ENCODE measurements around the gene HOXA5. TPM values are rescaled to one million over a fixed set of nuclear protein-coding genes. Genes with fewer than 3 reads are reported as not detected.

Gene HOXA5
- total RNA-seq, 2 experiments from 2014 or later = 3.4 to 7.4 TPM

DNA sequence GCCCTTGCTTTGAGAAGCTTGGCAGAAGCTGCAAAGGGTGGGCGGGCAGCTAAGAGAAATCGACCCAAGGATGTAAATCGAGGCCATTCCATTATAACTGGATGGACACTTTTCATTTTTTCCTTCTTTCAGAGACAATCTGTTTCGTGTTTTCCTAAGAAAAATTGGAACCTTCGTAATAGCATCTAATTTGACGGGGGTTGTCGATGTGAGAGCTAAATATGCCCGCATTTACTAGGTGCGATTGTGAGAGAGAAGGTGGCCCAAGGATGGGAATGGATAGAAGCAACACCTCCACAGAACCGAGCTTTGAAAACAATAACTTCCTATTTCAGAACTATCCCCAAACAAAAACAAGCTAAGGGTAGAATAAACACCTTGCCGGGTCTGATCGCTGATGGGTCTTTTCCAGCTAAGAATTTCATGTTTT, 12.1 kb downstream of the HOXA5 start:
- CTCF ChIA-PET (ENCODE audit: unreplicated experiment) = interaction anchor here (1.8 kb wide), 1 partner anchor 19 kb away, joined by 5 read pairs; no protein-coding TSS in a partner anchor
- POLR2A ChIA-PET = interaction anchor here (0.6 to 1.5 kb wide), 9 partner anchors 10 to 449 kb away, joined by 3 to 11 read pairs (median 3); no protein-coding TSS in a partner anchor
- H3K4me3 ChIP-seq (ENCODE audit: low read depth, low read length, poor library complexity, severe bottlenecking) = peak overlapping the region; percentile 76
- BruUV-seq (replicated peaks) = no TSS peak
- no peaks in the 10 kb centered on the region for H3K36me3 ChIP-seq (ENCODE audit: insufficient read depth, low read length)
- DNase-seq (ENCODE audit: low spot score) = no peak
- H3K79me2 ChIP-seq (ENCODE audit: insufficient read depth, low read depth, low read length) = no peaks in the 10 kb centered on the region
- no peaks in the 10 kb centered on the region; the same call in 1 of the 2 replicates for H4K20me1 ChIP-seq (ENCODE audit: insufficient read depth, low read length)
- no peaks in the 10 kb centered on the region for H3K9me2 ChIP-seq (ENCODE audit: insufficient read depth, low read length)
- peak overlapping the region; percentile 79 for H2AFZ ChIP-seq (ENCODE audit: low read length)
- H3K9me3 ChIP-seq (ENCODE audit: low read length) = no peaks in the 10 kb centered on the region
- TF ChIP-seq, protein P1, sequence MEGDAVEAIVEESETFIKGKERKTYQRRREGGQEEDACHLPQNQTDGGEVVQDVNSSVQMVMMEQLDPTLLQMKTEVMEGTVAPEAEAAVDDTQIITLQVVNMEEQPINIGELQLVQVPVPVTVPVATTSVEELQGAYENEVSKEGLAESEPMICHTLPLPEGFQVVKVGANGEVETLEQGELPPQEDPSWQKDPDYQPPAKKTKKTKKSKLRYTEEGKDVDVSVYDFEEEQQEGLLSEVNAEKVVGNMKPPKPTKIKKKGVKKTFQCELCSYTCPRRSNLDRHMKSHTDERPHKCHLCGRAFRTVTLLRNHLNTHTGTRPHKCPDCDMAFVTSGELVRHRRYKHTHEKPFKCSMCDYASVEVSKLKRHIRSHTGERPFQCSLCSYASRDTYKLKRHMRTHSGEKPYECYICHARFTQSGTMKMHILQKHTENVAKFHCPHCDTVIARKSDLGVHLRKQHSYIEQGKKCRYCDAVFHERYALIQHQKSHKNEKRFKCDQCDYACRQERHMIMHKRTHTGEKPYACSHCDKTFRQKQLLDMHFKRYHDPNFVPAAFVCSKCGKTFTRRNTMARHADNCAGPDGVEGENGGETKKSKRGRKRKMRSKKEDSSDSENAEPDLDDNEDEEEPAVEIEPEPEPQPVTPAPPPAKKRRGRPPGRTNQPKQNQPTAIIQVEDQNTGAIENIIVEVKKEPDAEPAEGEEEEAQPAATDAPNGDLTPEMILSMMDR (conservative IDR thresholded peaks at IDR 0.05; ENCODE audit: low read length) = no peak
- TF ChIP-seq EZH2phosphoT487 (IDR thresholded peaks at IDR 0.05; ENCODE audit: borderline replicate concordance, low read depth, low read length) = no peak
- intact Hi-C loops (cut with micrococcal nuclease; ENCODE audit: unreplicated experiment) = no loop called here
- peak overlapping the region; percentile 74 for H3K4me2 ChIP-seq (ENCODE audit: low read length)
- H3K27ac ChIP-seq (ENCODE audit: low read depth, low read length, poor library complexity, severe bottlenecking) = peak overlapping the region; percentile 14
- H3K4me1 ChIP-seq (ENCODE audit: insufficient read depth, low read length, poor library complexity, severe bottlenecking) = peaks cover 4% of the 10 kb centered on the region

DNA sequence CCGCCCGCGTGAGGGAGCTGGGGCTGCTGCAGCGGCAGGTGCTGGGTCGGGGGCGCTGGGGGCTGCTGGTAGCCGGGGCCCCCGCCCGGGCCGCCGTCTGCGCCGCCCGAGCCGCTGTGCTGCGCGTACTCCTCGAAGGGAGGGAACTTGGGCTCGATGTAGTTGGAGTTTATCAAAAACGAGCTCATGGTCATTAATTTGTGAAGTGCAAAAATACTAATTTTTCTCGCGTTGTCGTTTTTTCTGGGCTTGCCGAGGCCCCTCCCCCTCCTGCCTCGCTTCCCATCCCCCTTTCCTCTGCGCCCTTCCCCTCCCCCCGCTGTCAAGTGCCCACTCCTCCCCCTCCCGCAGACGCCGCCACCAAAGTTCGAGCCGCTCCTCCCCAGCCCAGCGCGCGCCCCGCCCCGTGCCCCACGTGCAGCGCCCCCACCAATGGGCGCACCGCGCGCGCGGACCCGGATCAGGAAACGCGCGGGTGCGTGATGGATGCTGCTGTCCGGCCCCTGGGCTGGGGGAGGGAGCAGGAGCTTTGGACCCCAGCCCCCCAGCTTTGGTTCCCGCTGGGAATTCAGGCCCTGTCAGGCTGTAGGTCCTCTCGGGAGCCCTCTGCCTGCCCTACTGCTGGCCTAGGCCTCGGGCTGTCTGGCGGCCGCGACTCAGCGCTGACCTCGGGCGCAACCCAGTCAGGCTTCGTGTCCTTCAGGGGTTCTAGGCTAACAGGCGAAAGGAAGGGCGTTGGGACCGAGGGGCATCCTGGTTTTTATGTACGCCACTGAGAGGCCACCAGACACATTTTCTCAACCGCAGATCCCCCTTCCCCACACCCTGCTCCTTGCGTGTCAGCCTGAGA, 12.7 kb downstream of the HOXA5 start, which contains the start of gene HOXA4:
Gene HOXA4, minus strand, starts transcription at position 218 of the 850 bp plus-strand sequence. Its CDS starts 24 bp downstream, at position 194.
- CTCF ChIA-PET (ENCODE audit: unreplicated experiment) = interaction anchor here (1.8 kb wide), 1 partner anchor 20 kb away, joined by 5 read pairs; no protein-coding TSS in a partner anchor
- Histone ChIP-seq H4K20me1 (ENCODE audit: insufficient read depth, low read length) (no peaks in the 10 kb centered on the region; the same call in 1 of the 2 replicates), H3K27ac (ENCODE audit: low read depth, low read length, poor library complexity, severe bottlenecking) (peak within 1 kb of the TSS; percentile 14), H3K9me2 (ENCODE audit: insufficient read depth, low read length) (no peaks in the 10 kb centered on the region), H2AFZ (ENCODE audit: low read length) (peak within 1 kb of the TSS; percentile 79), H3K4me3 (ENCODE audit: low read depth, low read length, poor library complexity, severe bottlenecking) (peak within 1 kb of the TSS; percentile 76), H3K79me2 (ENCODE audit: insufficient read depth, low read depth, low read length) (no peaks in the 10 kb centered on the region), H3K36me3 (ENCODE audit: insufficient read depth, low read length) (no peaks in the 10 kb centered on the region), H3K4me1 (ENCODE audit: insufficient read depth, low read length, poor library complexity, severe bottlenecking) (peaks cover 4% of the 10 kb centered on the region), H3K9me3 (ENCODE audit: low read length) (no peaks in the 10 kb centered on the region), H3K4me2 (ENCODE audit: low read length) (peak within 1 kb of the TSS; percentile 74)
- TF ChIP-seq, protein P1 (conservative IDR thresholded peaks at IDR 0.05; ENCODE audit: low read length) = no peak
- no peak for TF ChIP-seq EZH2phosphoT487 (IDR thresholded peaks at IDR 0.05; ENCODE audit: borderline replicate concordance, low read depth, low read length)
- peak; percentile 73 for DNase-seq (ENCODE audit: low spot score)
- POLR2A ChIA-PET = interaction anchor here (0.6 to 1.5 kb wide), 10 partner anchors 11 to 441 kb away, joined by 3 to 11 read pairs (median 3); no protein-coding TSS in a partner anchor
- TSS peak; percentile 94 for BruUV-seq (replicated peaks)
- intact Hi-C loops (cut with micrococcal nuclease; ENCODE audit: unreplicated experiment) = no loop called here

Data from OCI-LY7 (cell line).